ENCODE measurements around the gene DAPK1.

The DAPK1 gene

DNA sequence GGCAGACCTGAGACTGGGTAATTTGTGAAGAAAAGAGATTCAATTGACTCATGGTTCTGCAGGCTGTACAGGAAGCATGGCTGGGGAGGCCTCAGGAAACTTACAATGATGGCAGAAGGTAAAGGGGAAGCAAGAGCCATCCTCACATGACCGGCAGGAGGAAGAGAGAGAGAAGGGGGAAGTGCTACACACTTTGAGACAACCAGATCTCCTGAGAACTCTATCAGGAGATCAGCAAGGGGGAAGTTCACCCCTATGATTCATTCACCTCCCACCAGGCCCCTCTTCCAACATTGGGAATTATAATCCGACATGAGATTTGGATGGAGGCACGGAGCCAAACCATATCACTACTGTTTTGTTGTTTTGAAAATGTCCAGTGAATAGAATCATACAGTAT is 110.2 kb downstream of the DAPK1 start:
- TF ChIP-seq, protein P1, sequence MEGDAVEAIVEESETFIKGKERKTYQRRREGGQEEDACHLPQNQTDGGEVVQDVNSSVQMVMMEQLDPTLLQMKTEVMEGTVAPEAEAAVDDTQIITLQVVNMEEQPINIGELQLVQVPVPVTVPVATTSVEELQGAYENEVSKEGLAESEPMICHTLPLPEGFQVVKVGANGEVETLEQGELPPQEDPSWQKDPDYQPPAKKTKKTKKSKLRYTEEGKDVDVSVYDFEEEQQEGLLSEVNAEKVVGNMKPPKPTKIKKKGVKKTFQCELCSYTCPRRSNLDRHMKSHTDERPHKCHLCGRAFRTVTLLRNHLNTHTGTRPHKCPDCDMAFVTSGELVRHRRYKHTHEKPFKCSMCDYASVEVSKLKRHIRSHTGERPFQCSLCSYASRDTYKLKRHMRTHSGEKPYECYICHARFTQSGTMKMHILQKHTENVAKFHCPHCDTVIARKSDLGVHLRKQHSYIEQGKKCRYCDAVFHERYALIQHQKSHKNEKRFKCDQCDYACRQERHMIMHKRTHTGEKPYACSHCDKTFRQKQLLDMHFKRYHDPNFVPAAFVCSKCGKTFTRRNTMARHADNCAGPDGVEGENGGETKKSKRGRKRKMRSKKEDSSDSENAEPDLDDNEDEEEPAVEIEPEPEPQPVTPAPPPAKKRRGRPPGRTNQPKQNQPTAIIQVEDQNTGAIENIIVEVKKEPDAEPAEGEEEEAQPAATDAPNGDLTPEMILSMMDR (IDR thresholded peaks at IDR 0.05; ENCODE audit: low read depth, low read length, missing control alignments) = no peak
- DNase-seq (ENCODE audit: extremely low read depth, low read depth) = no peak
- no peak overlapping the region for H3K4me3 ChIP-seq (replicated peaks; ENCODE audit: low read depth, low read length)

- no peak for DNase-seq (ENCODE audit: extremely low read depth, low read depth)
- TF ChIP-seq, protein P1 (IDR thresholded peaks at IDR 0.05; ENCODE audit: low read depth, low read length, missing control alignments) = no peak
- H3K4me3 ChIP-seq (replicated peaks; ENCODE audit: low read depth, low read length) = no peak overlapping the region
Observed at GRCh38 chr9:87609002-87609401, 111.3 kb downstream of the DAPK1 start.

DNA sequence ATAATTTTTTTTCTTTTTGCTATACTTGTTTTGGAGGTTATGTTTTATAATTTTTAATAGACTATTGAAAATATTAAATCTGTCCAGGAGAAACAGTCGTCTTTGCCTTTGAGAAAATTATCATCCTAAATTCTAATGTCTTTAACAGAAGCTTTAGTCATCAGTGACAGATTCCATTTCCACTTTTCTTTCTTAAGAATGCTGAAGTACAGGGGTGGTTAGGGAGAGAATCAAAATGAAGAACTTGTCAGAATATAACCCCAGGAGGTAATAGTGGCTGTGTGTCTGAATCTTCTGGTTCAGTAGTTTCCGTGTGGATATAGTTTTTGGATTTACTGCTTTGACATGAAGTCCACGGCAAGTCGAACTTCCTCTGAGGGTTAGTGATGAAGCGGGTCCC is 111.8 kb downstream of the DAPK1 start:
- H3K4me3 ChIP-seq (replicated peaks; ENCODE audit: low read depth, low read length) = no peak overlapping the region
- TF ChIP-seq, protein P1 (IDR thresholded peaks at IDR 0.05; ENCODE audit: low read depth, low read length, missing control alignments) = no peak
- no peak for DNase-seq (ENCODE audit: extremely low read depth, low read depth)

DNA sequence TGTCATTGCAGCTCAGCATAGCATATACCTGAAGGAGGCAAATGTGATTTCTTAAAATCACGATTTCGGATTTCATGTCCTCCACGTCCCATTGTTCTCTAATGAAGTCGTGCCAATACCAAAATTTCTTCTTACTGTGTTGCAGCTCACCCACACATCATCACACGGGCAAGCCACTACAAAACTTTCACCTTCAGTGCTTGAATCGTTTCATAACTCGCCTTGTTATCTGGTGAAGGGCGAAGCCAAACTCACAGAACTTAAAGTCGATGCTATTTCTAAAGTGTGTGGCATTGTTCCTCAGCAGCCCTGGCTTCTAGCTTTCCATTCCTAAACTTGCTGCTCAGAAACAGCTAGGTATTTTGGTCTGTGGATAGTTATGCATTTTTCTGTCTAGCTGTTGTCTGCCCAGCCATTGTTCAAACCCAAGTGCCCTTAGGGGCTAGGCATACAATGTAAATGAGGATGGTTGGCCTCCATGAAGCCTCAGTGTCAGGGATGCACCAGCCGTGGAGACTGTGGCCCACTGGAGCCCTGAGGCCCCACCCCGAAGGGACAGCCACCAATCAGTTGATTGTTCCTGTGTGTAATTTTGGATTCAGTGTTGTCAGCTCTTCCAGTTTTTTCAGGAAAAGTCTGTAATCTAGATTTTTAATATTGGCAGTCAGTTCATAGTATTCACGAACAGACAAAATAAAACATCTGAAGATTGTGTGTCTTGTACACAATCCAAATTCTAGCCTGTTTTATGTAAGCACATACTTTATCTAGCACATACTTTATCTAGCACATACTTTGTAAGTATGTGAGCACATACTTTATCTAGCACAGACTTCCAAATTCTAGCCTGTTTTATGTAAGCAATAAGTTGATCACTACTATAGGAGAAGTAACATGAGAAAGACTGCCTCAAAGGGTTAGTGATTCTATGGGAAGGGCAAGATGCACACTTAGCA is 112.8 kb downstream of the DAPK1 start:
- TF ChIP-seq, protein P1 (IDR thresholded peaks at IDR 0.05; ENCODE audit: low read depth, low read length, missing control alignments) = no peak
- DNase-seq (ENCODE audit: extremely low read depth, low read depth) = no peak
- no peak overlapping the region for H3K4me3 ChIP-seq (replicated peaks; ENCODE audit: low read depth, low read length)

DNA sequence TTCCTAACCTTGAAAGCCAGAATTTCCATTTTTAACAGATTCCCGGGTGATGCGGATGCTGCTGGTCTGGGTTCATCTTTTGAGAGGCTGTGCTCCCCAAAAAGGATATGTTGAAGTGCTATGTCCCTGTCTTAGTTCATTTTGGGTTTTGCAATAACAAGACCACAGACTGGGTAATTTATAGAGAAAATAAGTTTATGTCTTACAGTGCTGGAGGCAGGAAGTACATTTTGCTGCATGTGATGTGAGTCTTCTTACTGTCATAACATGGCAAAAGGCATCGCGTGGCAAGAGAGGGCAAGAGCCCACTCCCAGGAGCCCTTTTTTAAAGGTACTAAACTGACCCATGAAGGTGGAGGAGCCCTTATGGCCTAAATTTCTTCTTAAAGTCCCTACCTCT is 114.1 kb downstream of the DAPK1 start:
- H3K4me3 ChIP-seq (replicated peaks; ENCODE audit: low read depth, low read length) = no peak overlapping the region
- DNase-seq (ENCODE audit: extremely low read depth, low read depth) = no peak
- TF ChIP-seq, protein P1 (IDR thresholded peaks at IDR 0.05; ENCODE audit: low read depth, low read length, missing control alignments) = no peak

GRCh38 chr9:87612536-87612935 is 114.9 kb downstream of the DAPK1 start:
- TF ChIP-seq, protein P1 (IDR thresholded peaks at IDR 0.05; ENCODE audit: low read depth, low read length, missing control alignments) = no peak
- DNase-seq (ENCODE audit: extremely low read depth, low read depth) = no peak
- H3K4me3 ChIP-seq (replicated peaks; ENCODE audit: low read depth, low read length) = no peak overlapping the region

Measured in HFF-Myc (cell line).